NCI-H146 treated with DMSO at 0.1 percent for 48 hours (cell line): ENCODE measurements around the gene VPS13D.

ENCODE experiments used
- DNase-seq: peaks from one replicate; lab custom pipeline; 2025; ENCODE audit not compliant: unreplicated experiment; lab: John Stamatoyannopoulos, UW

Gene VPS13D

GRCh38 chr1:12400027-12400693 lies 170.3 kb downstream of the VPS13D start:
- no peak for DNase-seq

GRCh38 chr1:12402159-12402673 lies 172.4 kb downstream of the VPS13D start:
- peak; percentile 27 for DNase-seq

GRCh38 chr1:12402842-12403241 lies 173.0 kb downstream of the VPS13D start:
- no peak for DNase-seq

- DNase-seq, result no peak
Observed at GRCh38 chr1:12404918-12405317, 175.1 kb downstream of the VPS13D start.

- no peak for DNase-seq
Observed at GRCh38 chr1:12405325-12406210, 175.7 kb downstream of the VPS13D start.

GRCh38 chr1:12406211-12407021 lies 176.6 kb downstream of the VPS13D start:
- no peak for DNase-seq

- DNase-seq, result no peak
Observed at GRCh38 chr1:12407050-12407961, 177.5 kb downstream of the VPS13D start.

- DNase-seq, result no peak
Observed at GRCh38 chr1:12407962-12408454, 178.2 kb downstream of the VPS13D start.

- DNase-seq, result no peak
Observed at GRCh38 chr1:12408662-12409061, 178.8 kb downstream of the VPS13D start.

- no peak for DNase-seq
Observed at GRCh38 chr1:12409681-12410080, 179.9 kb downstream of the VPS13D start.

GRCh38 chr1:12410351-12410750 lies 180.5 kb downstream of the VPS13D start:
- DNase-seq, result no peak

- no peak for DNase-seq
Observed at GRCh38 chr1:12411098-12411497, 181.3 kb downstream of the VPS13D start.

GRCh38 chr1:12411747-12412146 lies 181.9 kb downstream of the VPS13D start:
- no peak for DNase-seq

- DNase-seq, result no peak
Observed at GRCh38 chr1:12412439-12412838, 182.6 kb downstream of the VPS13D start.

- DNase-seq, result no peak
Observed at GRCh38 chr1:12413664-12414410, 184.0 kb downstream of the VPS13D start.

GRCh38 chr1:12414444-12415018 lies 184.7 kb downstream of the VPS13D start:
- DNase-seq, result no peak

GRCh38 chr1:12415038-12415466 lies 185.2 kb downstream of the VPS13D start:
- DNase-seq, result no peak

GRCh38 chr1:12416101-12416500 lies 186.3 kb downstream of the VPS13D start:
- no peak for DNase-seq

- no peak for DNase-seq
Observed at GRCh38 chr1:12416744-12417143, 186.9 kb downstream of the VPS13D start.
